Testis (tissue), 2 donors: ENCODE measurements around the gene NPSR1.

Experiments
- POLR2A ChIP-seq: fragments of 450-650 bp; IDR thresholded peaks from one replicate; pipeline ENCODE4 v1.6.1; 2017; ENCODE audit warnings: antibody characterized with exemption, mild to moderate bottlenecking, moderate library complexity
- TF ChIP-seq, protein P1 (sequence below), 3 experiments: fragments of 450-650 bp in 2 of 3; fragments of 200-600 bp in 1 of 3; sonication (generic) in 1 of 3; IDR thresholded peaks; one replicate each; pipeline ENCODE4 v1.5.1; 2016 to 2019; ENCODE audit warnings: antibody characterized with exemption in 3 of 3, mild to moderate bottlenecking in 2 of 3, moderate library complexity in 1 of 3

DNA sequence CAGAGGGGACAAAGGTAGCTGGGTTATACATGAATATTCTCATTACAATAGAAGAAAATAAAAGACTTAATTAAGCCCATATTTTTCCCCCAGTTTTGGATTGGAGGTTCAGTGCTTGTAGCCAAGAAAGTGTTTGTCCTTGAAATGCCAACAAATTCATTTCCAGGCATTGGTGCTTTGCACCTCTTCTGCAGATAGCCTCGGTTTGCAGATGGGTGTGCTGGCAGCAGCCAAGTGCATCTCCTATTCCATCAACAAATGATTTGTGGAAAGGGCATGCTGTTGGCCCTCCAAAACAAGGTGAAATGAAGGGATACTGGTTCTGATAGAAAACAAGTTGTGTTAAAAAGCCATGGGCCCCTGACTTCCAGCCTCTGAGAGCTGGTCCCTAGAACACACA lies 192.0 kb downstream of the NPSR1 start:
- TF ChIP-seq, protein P1, sequence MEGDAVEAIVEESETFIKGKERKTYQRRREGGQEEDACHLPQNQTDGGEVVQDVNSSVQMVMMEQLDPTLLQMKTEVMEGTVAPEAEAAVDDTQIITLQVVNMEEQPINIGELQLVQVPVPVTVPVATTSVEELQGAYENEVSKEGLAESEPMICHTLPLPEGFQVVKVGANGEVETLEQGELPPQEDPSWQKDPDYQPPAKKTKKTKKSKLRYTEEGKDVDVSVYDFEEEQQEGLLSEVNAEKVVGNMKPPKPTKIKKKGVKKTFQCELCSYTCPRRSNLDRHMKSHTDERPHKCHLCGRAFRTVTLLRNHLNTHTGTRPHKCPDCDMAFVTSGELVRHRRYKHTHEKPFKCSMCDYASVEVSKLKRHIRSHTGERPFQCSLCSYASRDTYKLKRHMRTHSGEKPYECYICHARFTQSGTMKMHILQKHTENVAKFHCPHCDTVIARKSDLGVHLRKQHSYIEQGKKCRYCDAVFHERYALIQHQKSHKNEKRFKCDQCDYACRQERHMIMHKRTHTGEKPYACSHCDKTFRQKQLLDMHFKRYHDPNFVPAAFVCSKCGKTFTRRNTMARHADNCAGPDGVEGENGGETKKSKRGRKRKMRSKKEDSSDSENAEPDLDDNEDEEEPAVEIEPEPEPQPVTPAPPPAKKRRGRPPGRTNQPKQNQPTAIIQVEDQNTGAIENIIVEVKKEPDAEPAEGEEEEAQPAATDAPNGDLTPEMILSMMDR (IDR thresholded peaks at IDR 0.05) = no peak
- TF ChIP-seq POLR2A = no peak
